Thyroid gland (tissue), 4 donors: Measurements from ENCODE around the gene RTTN. TPM values are rescaled to one million over a fixed set of nuclear protein-coding genes. Genes with fewer than 3 reads are reported as not detected.
A peak's percentile ranks its signal among the peaks of the same experiment; 100 is the strongest.

Experiments
- DNase-seq, 2 donors: peaks; one replicate each; pipeline ENCODE4 v3.0.0-alpha.2; 2019
- H3K27ac ChIP-seq, 3 donors: fragments of 200-600 bp; sonication (generic); 1 replicate in 2 of 3; 2 replicates in 1 of 3; pipeline ENCODE4 v1.5.1; 2016 to 2019; ENCODE audit warnings: mild to moderate bottlenecking in 1 of 3, moderate library complexity in 1 of 3
- H3K27me3 ChIP-seq: fragments of 200-600 bp; sonication (generic); one replicate; pipeline ENCODE4 v1.5.1; 2019
- H3K36me3 ChIP-seq, 2 donors: fragments of 200-600 bp; sonication (generic); one replicate each; pipeline ENCODE4 v1.5.1; 2016 to 2019
- H3K4me1 ChIP-seq, 2 donors: fragments of 200-600 bp; sonication (generic); one replicate each; pipeline ENCODE4 v1.5.1; 2017 to 2019
- H3K4me3 ChIP-seq, 3 donors: fragments of 200-600 bp; sonication (generic); replicated peaks in 1 of 3; 1 replicate in 2 of 3; 2 replicates in 1 of 3; pipeline ENCODE4 v1.5.1; 2016; ENCODE audit warnings: mild to moderate bottlenecking in 1 of 3
- H3K9me3 ChIP-seq: fragments of 200-600 bp; sonication (generic); one replicate; pipeline ENCODE4 v1.5.1; 2017
- CTCF ChIP-seq, 6 experiments: fragments of 200-600 bp in 3 of 6; fragments of 450-650 bp in 3 of 6; sonication (generic) in 3 of 6; IDR thresholded peaks; one replicate each; pipeline ENCODE4 v1.5.1; 2016 to 2019; ENCODE audit warnings: antibody characterized with exemption in 6 of 6, mild to moderate bottlenecking in 2 of 6, inconsistent platforms in 1 of 6, moderate library complexity in 1 of 6
- POLR2A ChIP-seq, 2 donors: fragments of 450-650 bp; IDR thresholded peaks; one replicate each; pipeline ENCODE4 v1.6.1; 2017; ENCODE audit warnings: antibody characterized with exemption in 2 of 2, mild to moderate bottlenecking in 2 of 2, moderate library complexity in 1 of 2
- WGBS, 2 donors: methylation state at CpG; one replicate each; pipeline ENCODE4 v1.1.5; 2017; 5-methylcytosine and 5-hydroxymethylcytosine counted together
- intact Hi-C: fragments of 100-400 bp; cut with DNase I; formaldehyde crosslinking; loops from one replicate; pipeline ENCODE4 v1.15.1; 2023
- total RNA-seq, 4 donors: library from RNA; depleted of rRNA; stranded (reverse); fragments of >200 nt; gene quantifications; one replicate each; pipeline ENCODE4 v1.2.3, GENCODE V29; 2016

The RTTN gene
- total RNA-seq, 4 donors from 2014 or later: 12.6 to 34.6 (median 19.3) TPM

- intact Hi-C loops: no loop called here
These were observed 206.9 kb downstream of the RTTN start for GRCh38 chr18:69998523-69998987.

GRCh38 chr18:69996951-69997798 lies 208.3 kb downstream of the RTTN start:
- 45 to 59% methylated on average over 7 of the region's 7 CpGs for WGBS, 2 donors
- Histone ChIP-seq H3K4me1 (peaks cover 18 to 30% of the 10 kb centered on the region in 2 donors), H3K27me3 (no peaks in the 10 kb centered on the region), H3K9me3 (no peaks in the 10 kb centered on the region), H3K4me3 (no peak overlapping the region), H3K27ac (peak overlapping the region in 2 of 3 donors; percentile 2 to 67), H3K36me3 (no peaks in the 10 kb centered on the region)
- intact Hi-C loops: no loop called here
- TF ChIP-seq CTCF (IDR thresholded peaks at IDR 0.05) (no peak), POLR2A (IDR thresholded peaks at IDR 0.05) (no peak)
- no peak for DNase-seq

More at GRCh38 chr18:69998523-69998987, 206.9 kb downstream of the RTTN start:
- Histone ChIP-seq H3K9me3 (no peaks in the 10 kb centered on the region), H3K27me3 (no peaks in the 10 kb centered on the region), H3K4me3 (no peak overlapping the region), H3K4me1 (peaks cover 18 to 30% of the 10 kb centered on the region in 2 donors), H3K27ac (no peak overlapping the region), H3K36me3 (no peaks in the 10 kb centered on the region)
- TF ChIP-seq CTCF (IDR thresholded peaks at IDR 0.05): no peak
- no peak for TF ChIP-seq POLR2A (IDR thresholded peaks at IDR 0.05)
- peak; percentile 40 to 45 for DNase-seq

- WGBS, 2 donors: 37 to 55% methylated on average over 2 of the region's 2 CpGs
- intact Hi-C loops: no loop called here
- Histone ChIP-seq H3K4me1 (peaks cover 18 to 30% of the 10 kb centered on the region in 2 donors), H3K36me3 (no peaks in the 10 kb centered on the region), H3K27ac (peak overlapping the region in 2 of 3 donors; percentile 25 to 32), H3K9me3 (no peaks in the 10 kb centered on the region), H3K27me3 (no peaks in the 10 kb centered on the region), H3K4me3 (no peak overlapping the region)
- no peak for TF ChIP-seq POLR2A (IDR thresholded peaks at IDR 0.05)
- no peak for TF ChIP-seq CTCF (IDR thresholded peaks at IDR 0.05)
- DNase-seq: peak in 1 of 2 donors; percentile 20
These were observed 209.1 kb downstream of the RTTN start for GRCh38 chr18:69996417-69996816.

- Histone ChIP-seq H3K27ac (peak overlapping the region in 2 of 3 donors; percentile 25 to 32), H3K4me3 (no peak overlapping the region), H3K36me3 (no peaks in the 10 kb centered on the region), H3K27me3 (no peaks in the 10 kb centered on the region), H3K9me3 (no peaks in the 10 kb centered on the region), H3K4me1 (peaks cover 18 to 30% of the 10 kb centered on the region in 2 donors)
- 74 to 83% methylated on average over 3 of the region's 3 CpGs for WGBS, 2 donors
- no peak for TF ChIP-seq CTCF (IDR thresholded peaks at IDR 0.05)
- no peak for TF ChIP-seq POLR2A (IDR thresholded peaks at IDR 0.05)
- intact Hi-C loops: no loop called here
- DNase-seq: no peak
These were observed 209.7 kb downstream of the RTTN start for GRCh38 chr18:69995774-69996173.

- Histone ChIP-seq H3K27me3 (no peaks in the 10 kb centered on the region), H3K4me3 (no peak overlapping the region), H3K9me3 (no peaks in the 10 kb centered on the region), H3K27ac (no peak overlapping the region), H3K36me3 (no peaks in the 10 kb centered on the region), H3K4me1 (peaks cover 9 to 20% of the 10 kb centered on the region in 2 donors)
- intact Hi-C loops: no loop called here
- no peak for DNase-seq
- TF ChIP-seq POLR2A (IDR thresholded peaks at IDR 0.05): no peak
- TF ChIP-seq CTCF (IDR thresholded peaks at IDR 0.05): no peak
- WGBS, 2 donors: 88 to 100% methylated on average over 1 of the region's 1 CpG
These were observed 212.7 kb downstream of the RTTN start for GRCh38 chr18:69992776-69993175.
